Loucy (cell line): ENCODE data around the gene STOML2.

Experiments used
- H2AFZ ChIP-seq: fragments of 200-600 bp; sonication (generic); 2 replicates; pipeline ENCODE4 v1.6.0; 2016; ENCODE audit warnings: antibody characterized with exemption, mild to moderate bottlenecking, low read length, moderate library complexity
- H3F3A ChIP-seq: fragments of 200-600 bp; 2 replicates; pipeline ENCODE4 v1.6.0; 2016; ENCODE audit warnings: antibody characterized with exemption, low read depth, mild to moderate bottlenecking
- H3K27me3 ChIP-seq: fragments of 200-600 bp; sonication (generic); 2 replicates; pipeline ENCODE4 v1.6.1; 2014; ENCODE audit warnings: low read length, mild to moderate bottlenecking; ENCODE audit not compliant: insufficient read depth, poor library complexity, severe bottlenecking
- H3K36me3 ChIP-seq: fragments of 200-600 bp; sonication (generic); 2 replicates; pipeline ENCODE4 v1.6.1; 2016; ENCODE audit warnings: low read length; ENCODE audit not compliant: insufficient read depth
- H3K4me1 ChIP-seq: fragments of 200-600 bp; sonication (generic); 2 replicates; pipeline ENCODE4 v1.5.1; 2014; ENCODE audit warnings: low read length, mild to moderate bottlenecking; ENCODE audit not compliant: insufficient read depth, poor library complexity, severe bottlenecking
- H3K4me2 ChIP-seq: fragments of 200-600 bp; sonication (generic); 2 replicates; pipeline ENCODE4 v1.6.0; 2014; ENCODE audit warnings: antibody characterized with exemption, low read length, low read depth, mild to moderate bottlenecking; ENCODE audit not compliant: poor library complexity, severe bottlenecking
- H3K4me3 ChIP-seq: fragments of 200-600 bp; sonication (generic); 2 replicates; pipeline ENCODE4 v1.5.1; 2014; ENCODE audit warnings: low read length, mild to moderate bottlenecking, mixed read lengths; ENCODE audit not compliant: poor library complexity, severe bottlenecking
- H3K79me2 ChIP-seq: fragments of 200-600 bp; sonication (generic); 2 replicates; pipeline ENCODE4 v1.6.1; 2014; ENCODE audit warnings: low read length; ENCODE audit not compliant: insufficient read depth
- H3K9ac ChIP-seq: fragments of 200-600 bp; sonication (generic); 2 replicates; pipeline ENCODE4 v1.6.0; 2014; ENCODE audit warnings: mild to moderate bottlenecking, low read depth, low read length, moderate library complexity; ENCODE audit not compliant: poor library complexity, severe bottlenecking
- H3K9me2 ChIP-seq: fragments of 200-600 bp; sonication (generic); replicated peaks from 2 replicates; pipeline ENCODE4 v1.6.1; 2016; ENCODE audit warnings: low read depth, low read length, mixed read lengths
- H3K9me3 ChIP-seq: fragments of 200-600 bp; sonication (generic); 2 replicates; pipeline ENCODE4 v1.6.1; 2014; ENCODE audit warnings: mild to moderate bottlenecking, antibody characterized with exemption, low read length, low read depth; ENCODE audit not compliant: insufficient read depth
- H4K20me1 ChIP-seq: fragments of 200-600 bp; sonication (generic); 2 replicates; pipeline ENCODE4 v1.6.0; 2014; ENCODE audit warnings: antibody characterized with exemption, low read length, mild to moderate bottlenecking; ENCODE audit not compliant: insufficient read depth, poor library complexity, severe bottlenecking
- EZH2phosphoT487 ChIP-seq: fragments of 200-600 bp; IDR thresholded peaks from 2 replicates; pipeline ENCODE4 v1.6.1; 2018; ENCODE audit warnings: antibody characterized with exemption, mild to moderate bottlenecking, moderate library complexity, borderline replicate concordance
- TF ChIP-seq, protein P1 (sequence below): fragments of 200-600 bp; sonication (generic); conservative IDR thresholded peaks from 2 replicates; pipeline ENCODE4 v1.5.1; 2014; ENCODE audit warnings: mild to moderate bottlenecking, antibody characterized with exemption, low read length

Gene STOML2

DNA sequence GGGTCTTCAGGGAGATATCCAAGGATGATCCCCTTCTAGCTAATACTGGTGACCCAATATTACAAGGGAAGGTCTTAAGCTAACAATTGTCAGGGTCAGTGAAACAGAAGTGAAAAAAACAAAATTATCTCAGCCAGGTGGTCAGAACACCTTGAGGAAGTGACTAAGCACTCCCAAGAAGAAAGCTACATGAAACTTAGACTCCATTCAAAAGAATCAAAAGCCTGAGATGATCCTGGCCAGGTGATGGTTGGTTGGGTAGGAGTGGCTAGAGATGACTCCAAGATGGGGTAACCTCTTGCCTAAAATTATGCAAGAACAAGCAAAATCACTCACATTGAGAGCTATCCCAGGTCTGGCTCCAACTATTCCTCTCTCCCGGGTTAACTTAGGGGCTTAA lies 35.9 kb downstream of the STOML2 start:
- no peak overlapping the region for H3K9ac ChIP-seq
- H3K79me2 ChIP-seq, result peaks cover 62% of the 10 kb centered on the region
- no peaks in the 10 kb centered on the region for H3K9me3 ChIP-seq
- H3K4me2 ChIP-seq, result peak overlapping the region; percentile 99
- peak overlapping the region; percentile 95 for H3K4me3 ChIP-seq
- H3K27me3 ChIP-seq, result no peaks in the 10 kb centered on the region
- H3K4me1 ChIP-seq, result peaks cover 34% of the 10 kb centered on the region
- TF ChIP-seq, protein P1, sequence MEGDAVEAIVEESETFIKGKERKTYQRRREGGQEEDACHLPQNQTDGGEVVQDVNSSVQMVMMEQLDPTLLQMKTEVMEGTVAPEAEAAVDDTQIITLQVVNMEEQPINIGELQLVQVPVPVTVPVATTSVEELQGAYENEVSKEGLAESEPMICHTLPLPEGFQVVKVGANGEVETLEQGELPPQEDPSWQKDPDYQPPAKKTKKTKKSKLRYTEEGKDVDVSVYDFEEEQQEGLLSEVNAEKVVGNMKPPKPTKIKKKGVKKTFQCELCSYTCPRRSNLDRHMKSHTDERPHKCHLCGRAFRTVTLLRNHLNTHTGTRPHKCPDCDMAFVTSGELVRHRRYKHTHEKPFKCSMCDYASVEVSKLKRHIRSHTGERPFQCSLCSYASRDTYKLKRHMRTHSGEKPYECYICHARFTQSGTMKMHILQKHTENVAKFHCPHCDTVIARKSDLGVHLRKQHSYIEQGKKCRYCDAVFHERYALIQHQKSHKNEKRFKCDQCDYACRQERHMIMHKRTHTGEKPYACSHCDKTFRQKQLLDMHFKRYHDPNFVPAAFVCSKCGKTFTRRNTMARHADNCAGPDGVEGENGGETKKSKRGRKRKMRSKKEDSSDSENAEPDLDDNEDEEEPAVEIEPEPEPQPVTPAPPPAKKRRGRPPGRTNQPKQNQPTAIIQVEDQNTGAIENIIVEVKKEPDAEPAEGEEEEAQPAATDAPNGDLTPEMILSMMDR, result no peak
- no peak for TF ChIP-seq EZH2phosphoT487
- H3K9me2 ChIP-seq, result no peaks in the 10 kb centered on the region
- H2AFZ ChIP-seq, result no peak overlapping the region
- peaks cover 7% of the 10 kb centered on the region for H3F3A ChIP-seq
- H3K36me3 ChIP-seq, result peaks cover 64% of the 10 kb centered on the region
- H4K20me1 ChIP-seq, result peaks cover 72% of the 10 kb centered on the region

DNA sequence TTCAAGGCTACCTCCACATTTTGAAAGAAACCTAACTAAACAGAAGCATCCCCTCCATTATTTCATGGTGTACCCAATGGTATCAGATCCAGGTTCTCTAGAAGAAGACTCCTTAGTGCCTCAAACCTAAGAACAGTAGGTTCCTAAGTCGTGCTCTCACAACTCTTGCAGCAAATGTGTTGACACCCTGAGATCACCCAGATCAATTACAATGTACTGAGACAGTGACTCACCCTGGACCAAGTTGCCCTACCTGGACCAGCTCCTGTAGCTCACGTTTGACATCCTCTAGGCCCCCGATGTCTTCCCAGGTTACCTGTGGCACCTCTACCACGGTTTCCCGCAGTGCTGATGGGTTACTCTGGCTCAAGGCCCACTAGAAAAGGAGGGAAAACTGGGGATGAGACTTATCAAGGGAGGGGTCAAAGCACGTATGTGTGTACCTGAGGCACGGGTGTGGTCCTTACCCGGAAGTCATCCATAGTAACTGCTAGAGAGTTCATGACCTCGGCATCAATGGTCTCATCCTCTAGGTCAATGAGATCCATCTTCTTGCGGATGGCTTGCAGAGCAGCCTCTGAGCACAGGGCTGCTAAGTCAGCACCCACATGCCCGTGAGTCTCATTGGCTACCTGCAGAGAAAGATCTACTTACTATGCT lies 42.3 kb downstream of the STOML2 start:
- no peaks in the 10 kb centered on the region for H3K9me3 ChIP-seq
- H3K4me3 ChIP-seq, result no peak overlapping the region
- no peak overlapping the region for H3K9ac ChIP-seq
- TF ChIP-seq, protein P1, result no peak
- no peak for TF ChIP-seq EZH2phosphoT487
- no peak overlapping the region for H3K4me2 ChIP-seq
- H2AFZ ChIP-seq, result no peak overlapping the region
- peaks cover 15% of the 10 kb centered on the region for H4K20me1 ChIP-seq
- peaks cover 98% of the 10 kb centered on the region for H3K36me3 ChIP-seq
- no peaks in the 10 kb centered on the region for H3K27me3 ChIP-seq
- no peaks in the 10 kb centered on the region for H3F3A ChIP-seq
- no peaks in the 10 kb centered on the region for H3K9me2 ChIP-seq
- no peaks in the 10 kb centered on the region for H3K4me1 ChIP-seq
- H3K79me2 ChIP-seq, result peaks cover 8% of the 10 kb centered on the region; the same call in 1 of the 2 replicates

DNA sequence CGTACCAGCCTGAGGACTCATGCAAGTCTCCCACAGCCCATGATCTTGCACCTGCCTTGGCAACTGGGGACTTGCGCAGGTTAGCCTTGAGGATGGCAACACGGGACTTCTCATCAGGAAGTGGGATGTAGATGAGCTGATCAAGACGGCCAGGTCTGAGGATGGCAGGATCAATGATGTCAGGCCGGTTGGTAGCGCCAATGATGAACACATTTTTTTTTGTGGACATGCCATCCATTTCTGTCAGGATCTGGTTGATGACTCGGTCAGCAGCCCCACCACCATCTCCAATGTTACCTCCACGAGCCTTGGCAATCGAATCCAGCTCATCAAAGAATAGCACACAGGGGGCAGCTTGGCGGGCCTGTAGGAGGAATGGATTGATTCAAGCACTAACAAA lies 43.5 kb downstream of the STOML2 start:
- Histone ChIP-seq H3K4me1 (no peaks in the 10 kb centered on the region), H3K36me3 (peaks cover 92% of the 10 kb centered on the region), H3K9me2 (no peaks in the 10 kb centered on the region), H2AFZ (no peak overlapping the region), H3K9me3 (no peaks in the 10 kb centered on the region), H3K4me2 (no peak overlapping the region), H4K20me1 (peaks cover 11% of the 10 kb centered on the region), H3K79me2 (no peaks in the 10 kb centered on the region; the same call in 1 of the 2 replicates), H3K27me3 (no peaks in the 10 kb centered on the region), H3K9ac (no peak overlapping the region), H3K4me3 (no peak overlapping the region), H3F3A (no peaks in the 10 kb centered on the region)
- TF ChIP-seq, protein P1, result no peak
- TF ChIP-seq EZH2phosphoT487, result no peak
